ENCODE measurements around the gene TUBB1. TPM values are rescaled to one million over a fixed set of nuclear protein-coding genes. Genes with fewer than 3 reads are reported as not detected.

Gene TUBB1
- total RNA-seq, 1 donor from 2014 or later, result not detected

GRCh38 chr20:58986286-58986967, 32.8 kb upstream of the TUBB1 start:
- TF ChIP-seq CTCF (IDR thresholded peaks at IDR 0.05), result no peak
- Histone ChIP-seq H3K4me1 (peaks cover 3 to 12% of the 10 kb centered on the region in 2 donors), H3K9me3 (no peaks in the 10 kb centered on the region), H3K27ac (no peak overlapping the region), H3K36me3 (peaks cover 37 to 54% of the 10 kb centered on the region in 2 donors), H3K4me3 (no peak overlapping the region), H3K27me3 (no peaks in the 10 kb centered on the region)
- peak in 1 of 2 donors; percentile 19 for DNase-seq (ENCODE audit: low spot score in 2 of 2)
- intact Hi-C loops (cut with DNase I), result no loop called here

GRCh38 chr20:58986968-58987517, 32.2 kb upstream of the TUBB1 start:
- H3K27ac ChIP-seq, result no peak overlapping the region
- H3K27me3 ChIP-seq, result no peaks in the 10 kb centered on the region
- H3K4me1 ChIP-seq, result peaks cover 3 to 12% of the 10 kb centered on the region in 2 donors
- H3K4me3 ChIP-seq, result no peak overlapping the region
- intact Hi-C loops (cut with DNase I), result no loop called here
- H3K36me3 ChIP-seq, result peaks cover 42 to 60% of the 10 kb centered on the region in 2 donors
- DNase-seq (ENCODE audit: low spot score in 2 of 2), result peak in 1 of 2 donors; percentile 35
- no peaks in the 10 kb centered on the region for H3K9me3 ChIP-seq
- no peak for TF ChIP-seq CTCF (IDR thresholded peaks at IDR 0.05)

- intact Hi-C loops (cut with DNase I), result no loop called here
- Histone ChIP-seq H3K9me3 (no peaks in the 10 kb centered on the region), H3K4me1 (peaks cover 0 to 4% of the 10 kb centered on the region in 2 donors), H3K27ac (no peak overlapping the region), H3K27me3 (no peaks in the 10 kb centered on the region), H3K36me3 (peaks cover 48 to 67% of the 10 kb centered on the region in 2 donors), H3K4me3 (no peak overlapping the region)
- TF ChIP-seq CTCF (IDR thresholded peaks at IDR 0.05), result no peak
- DNase-seq (ENCODE audit: low spot score in 2 of 2), result peak in 1 of 2 donors; percentile 37
Measured at GRCh38 chr20:58987790-58988564, 31.3 kb upstream of the TUBB1 start.

DNA sequence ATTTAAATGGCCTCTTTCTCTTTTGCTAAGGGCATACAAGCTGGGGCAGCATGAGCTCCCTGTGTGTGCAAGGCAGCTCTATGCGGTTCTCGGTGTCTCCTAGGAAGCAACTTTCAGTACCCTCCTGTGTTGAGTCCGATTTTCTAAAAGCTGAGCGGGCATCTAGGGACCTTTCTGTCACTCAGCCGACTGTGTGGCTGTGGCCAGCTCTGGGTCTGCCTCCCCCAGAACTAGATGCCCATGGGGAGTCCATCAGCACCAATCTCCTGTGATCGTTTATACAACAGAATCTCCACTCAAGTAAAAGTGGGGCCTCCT, 30.7 kb upstream of the TUBB1 start:
- Histone ChIP-seq H3K9me3 (no peaks in the 10 kb centered on the region), H3K27me3 (no peaks in the 10 kb centered on the region), H3K36me3 (peaks cover 54 to 72% of the 10 kb centered on the region in 2 donors), H3K4me3 (no peak overlapping the region), H3K4me1 (peaks cover 0 to 4% of the 10 kb centered on the region in 2 donors), H3K27ac (no peak overlapping the region)
- intact Hi-C loops (cut with DNase I), result no loop called here
- DNase-seq (ENCODE audit: low spot score in 2 of 2), result no peak
- no peak for TF ChIP-seq CTCF (IDR thresholded peaks at IDR 0.05)

DNA sequence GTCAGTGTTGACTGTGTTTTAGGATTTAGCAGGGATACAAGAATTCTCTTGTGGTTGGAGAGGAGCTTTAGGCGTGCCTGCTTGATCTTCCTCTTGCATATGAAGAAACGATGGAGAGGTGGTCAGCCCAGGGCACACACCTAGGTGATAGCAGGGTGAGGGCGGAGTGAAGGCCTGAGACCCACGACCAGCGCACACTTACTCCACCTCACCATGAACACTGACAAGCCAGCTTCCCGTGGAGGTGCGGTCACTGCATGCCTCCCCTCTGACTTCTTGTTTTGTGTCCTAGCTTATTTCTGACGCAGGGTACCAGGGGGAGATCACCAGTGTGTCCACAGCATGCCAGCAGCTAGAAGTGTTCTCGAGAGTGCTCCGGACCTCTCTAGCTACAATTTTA, 30.0 kb upstream of the TUBB1 start:
- no peak overlapping the region for H3K4me3 ChIP-seq
- H3K9me3 ChIP-seq, result no peaks in the 10 kb centered on the region
- no peak overlapping the region for H3K27ac ChIP-seq
- intact Hi-C loops (cut with DNase I), result no loop called here
- H3K36me3 ChIP-seq, result peaks cover 60 to 79% of the 10 kb centered on the region in 2 donors
- DNase-seq (ENCODE audit: low spot score in 2 of 2), result peak in 1 of 2 donors; percentile 34
- no peaks in the 10 kb centered on the region for H3K4me1 ChIP-seq
- no peaks in the 10 kb centered on the region for H3K27me3 ChIP-seq
- TF ChIP-seq CTCF (IDR thresholded peaks at IDR 0.05), result no peak

All from ascending aorta (tissue), 2 donors.